SK-N-SH (cell line): ENCODE measurements around the gene JPH2. TPM values are rescaled to one million over a fixed set of nuclear protein-coding genes. Genes with fewer than 3 reads are reported as not detected.

Experiments
- CTCF ChIA-PET: fragments of 300-600, 350-600 bp; formaldehyde crosslinking; extraction: SDS; loops from one replicate; lab custom pipeline; 2021; lab: Yijun Ruan, JAX
- POLR2A ChIA-PET: fragments of 350-600 bp; sonication (Branson Sonifier 250); formaldehyde crosslinking; extraction: SDS; loops from one replicate; lab custom pipeline; 2020; ENCODE audit warnings: antibody characterized with exemption, inconsistent platforms; lab: Yijun Ruan, JAX
- DNase-seq: peaks from one replicate; pipeline ENCODE4 v3.0.0; 2012
- H2AFZ ChIP-seq: fragments of 200-600 bp; sonication (generic); 2 replicates; pipeline ENCODE4 v1.8.1; 2016; ENCODE audit warnings: antibody characterized with exemption, mild to moderate bottlenecking, low read depth
- H3F3A ChIP-seq: fragments of 200-600 bp; sonication (generic); replicated peaks from 2 replicates; pipeline ENCODE3; 2016; ENCODE audit warnings: antibody characterized with exemption, mild to moderate bottlenecking; ENCODE audit not compliant: insufficient read depth
- H3K27ac ChIP-seq, 2 experiments: fragments of 200-500 bp in 1 of 2; fragments of 200-600 bp in 1 of 2; sonication (Bioruptor generic) in 1 of 2; sonication (generic), shearing (Covaris generic) in 1 of 2; 2 replicates each; pipeline versions ENCODE4 v1.5.1 to v1.6.1; 2014 to 2016; ENCODE audit warnings: low read depth in 2 of 2, inconsistent platforms in 1 of 2, low read length in 1 of 2, mild to moderate bottlenecking in 1 of 2, mixed read lengths in 1 of 2
- H3K27me3 ChIP-seq: fragments of 200-600 bp; sonication (generic), shearing (Covaris generic); 2 replicates; pipeline ENCODE4 v1.6.1; 2016; ENCODE audit warnings: mixed run types; ENCODE audit not compliant: insufficient read depth
- H3K36me3 ChIP-seq, 2 experiments: fragments of 200-500 bp in 1 of 2; fragments of 200-600 bp in 1 of 2; sonication (Bioruptor generic) in 1 of 2; sonication (generic) in 1 of 2; replicated peaks in 1 of 2; 2 replicates each; pipeline versions ENCODE3 to v1.5.1; 2014 to 2016; ENCODE audit warnings: low read length in 1 of 2, mild to moderate bottlenecking in 1 of 2; ENCODE audit not compliant: insufficient read depth in 2 of 2, control insufficient read depth in 1 of 2
- H3K4me1 ChIP-seq, 2 experiments: fragments of 200-500 bp in 1 of 2; fragments of 200-600 bp in 1 of 2; sonication (Bioruptor generic) in 1 of 2; sonication (generic), shearing (Covaris generic) in 1 of 2; 2 replicates each; pipeline versions ENCODE4 v1.5.1 to v1.6.1; 2014 to 2016; ENCODE audit warnings: low read depth in 1 of 2, low read length in 1 of 2, mixed run types in 1 of 2; ENCODE audit not compliant: insufficient read depth in 2 of 2, control insufficient read depth in 1 of 2
- H3K4me2 ChIP-seq: fragments of 200-600 bp; sonication (generic), shearing (Covaris generic); 2 replicates; pipeline ENCODE4 v1.6.1; 2017; ENCODE audit warnings: mixed run types
- H3K4me3 ChIP-seq, 2 experiments: fragments of 200-500 bp in 1 of 2; fragments of 200-600 bp in 1 of 2; sonication (Bioruptor generic) in 1 of 2; sonication (generic), shearing (Covaris generic) in 1 of 2; 2 replicates each; pipeline versions ENCODE4 v1.5.1 to v1.8.1; 2014 to 2016; ENCODE audit warnings: low read depth in 2 of 2, inconsistent platforms in 1 of 2, low read length in 1 of 2, mild to moderate bottlenecking in 1 of 2, mixed read lengths in 1 of 2, moderate library complexity in 1 of 2
- H3K79me2 ChIP-seq: fragments of 200-600 bp; sonication (generic); 2 replicates; pipeline ENCODE4 v1.8.1; 2017; ENCODE audit warnings: mild to moderate bottlenecking; ENCODE audit not compliant: insufficient read depth
- H3K9ac ChIP-seq: fragments of 200-600 bp; sonication (generic); 2 replicates; pipeline ENCODE4 v1.6.1; 2017; ENCODE audit warnings: mixed run types
- H3K9me2 ChIP-seq: fragments of 200-600 bp; sonication (generic); 2 replicates; pipeline ENCODE4 v1.6.1; 2017; ENCODE audit warnings: mixed run types
- H3K9me3 ChIP-seq: fragments of 200-600 bp; sonication (generic); 2 replicates; pipeline ENCODE4 v1.6.1; 2017; ENCODE audit warnings: mixed run types, mild to moderate bottlenecking, moderate library complexity
- H4K20me1 ChIP-seq: fragments of 200-600 bp; sonication (generic); 2 replicates; pipeline ENCODE4 v1.6.1; 2017; ENCODE audit warnings: mild to moderate bottlenecking, mixed run types; ENCODE audit not compliant: insufficient read depth
- CTCF ChIP-seq: fragments of 200-600 bp; sonication (generic); IDR thresholded peaks from 2 replicates; pipeline ENCODE4 v1.6.1; 2017; ENCODE audit warnings: antibody characterized with exemption, mild to moderate bottlenecking, moderate library complexity
- ELF1 ChIP-seq: IDR thresholded peaks from 2 replicates; pipeline ENCODE4 v1.4.0; 2012
- EP300 ChIP-seq, 2 experiments: IDR thresholded peaks; 2 replicates each; pipeline versions ENCODE4 v1.4.0 to v1.6.1; 2012; ENCODE audit warnings: borderline replicate concordance in 1 of 2, low read depth in 1 of 2, low read length in 1 of 2
- FOSL2 ChIP-seq: IDR thresholded peaks from 2 replicates; pipeline ENCODE4 v1.4.0; 2012; ENCODE audit warnings: low read depth, mild to moderate bottlenecking, moderate library complexity, borderline replicate concordance
- FOXM1 ChIP-seq: IDR thresholded peaks from 2 replicates; pipeline ENCODE4 v1.4.0; 2012; ENCODE audit warnings: low read depth, mild to moderate bottlenecking
- GABPA ChIP-seq: IDR thresholded peaks from 2 replicates; pipeline ENCODE4 v1.4.0; 2012; ENCODE audit warnings: low read depth, mild to moderate bottlenecking
- MAX ChIP-seq: IDR thresholded peaks from 2 replicates; pipeline ENCODE4 v1.4.0; 2012; ENCODE audit warnings: low read depth
- NRF1 ChIP-seq: IDR thresholded peaks from 2 replicates; pipeline ENCODE4 v1.6.1; 2012; ENCODE audit warnings: low read depth, mild to moderate bottlenecking, low read length
- PBX3 ChIP-seq: IDR thresholded peaks from 2 replicates; pipeline ENCODE4; 2012
- POLR2AphosphoS5 ChIP-seq: IDR thresholded peaks from 2 replicates; pipeline ENCODE4 v1.6.1; 2012; ENCODE audit warnings: low read depth, low read length
- RAD21 ChIP-seq: IDR thresholded peaks from 2 replicates; pipeline ENCODE4 v1.6.1; 2012; ENCODE audit warnings: mild to moderate bottlenecking, low read length
- REST ChIP-seq: IDR thresholded peaks from 2 replicates; pipeline ENCODE4 v1.6.1; 2012; ENCODE audit warnings: mild to moderate bottlenecking, low read depth, low read length, moderate library complexity
- RXRA ChIP-seq: IDR thresholded peaks from 2 replicates; pipeline ENCODE4 v1.4.0; 2012; ENCODE audit warnings: low read depth, mild to moderate bottlenecking, borderline replicate concordance
- SIN3A ChIP-seq: IDR thresholded peaks from 2 replicates; pipeline ENCODE4 v1.6.1; 2012; ENCODE audit warnings: low read depth, mild to moderate bottlenecking, low read length, moderate library complexity, borderline replicate concordance
- TCF12 ChIP-seq: IDR thresholded peaks from 2 replicates; pipeline ENCODE4 v1.4.0; 2012
- TEAD4 ChIP-seq: IDR thresholded peaks from 2 replicates; pipeline ENCODE4 v1.4.0; 2012; ENCODE audit warnings: mild to moderate bottlenecking, borderline replicate concordance; ENCODE audit not compliant: insufficient read depth
- USF2 ChIP-seq: fragments of 150-350 bp; IDR thresholded peaks from 2 replicates; pipeline ENCODE4 v1.6.1; 2017; ENCODE audit warnings: antibody characterized with exemption, low read length, low read depth, borderline replicate concordance
- WGBS: methylation state at CpG from one replicate; pipeline ENCODE4 v1.1.6; 2017; ENCODE audit warnings: low lambda C conversion rate; 5-methylcytosine and 5-hydroxymethylcytosine counted together
- polyA plus RNA-seq, 3 experiments: library from polyadenylated mRNA; depleted of rRNA; stranded (reverse); fragments of >200 nt; gene quantifications; 2 replicates each; pipeline ENCODE4 v1.2.3, GENCODE V29; 2012

The JPH2 gene
- polyA plus RNA-seq, 1 of the 3 experiments (the other 2 are of a cell fraction), result 0.67 TPM

GRCh38 chr20:44211177-44212039 is 24.4 kb upstream of the JPH2 start (continued):
- no peak for TF ChIP-seq CTCF
- TF ChIP-seq TCF12, result no peak

- ChIA-PET CTCF (interaction anchor here (0.7 to 11.2 kb wide), 9 partner anchors 13 to 261 kb away, joined by 3 to 264 read pairs (median 3); partner anchors contain the start of gene FITM2), POLR2A (no interaction called here)
- Histone ChIP-seq H3K27me3 (no peaks in the 10 kb centered on the region), H3K9me2 (no peaks in the 10 kb centered on the region), H3K4me1 (peaks cover 5 to 19% of the 10 kb centered on the region in 2 experiments; a peak in 3 of 4 replicates), H3K4me3 (peak within 1 kb of the TSS; percentile 92 to 97), H3K27ac (peak within 1 kb of the TSS; percentile 84 to 92), H3K79me2 (peaks cover 55% of the 10 kb centered on the region), H3F3A (peaks cover 5% of the 10 kb centered on the region), H4K20me1 (peaks cover 34% of the 10 kb centered on the region), H3K9me3 (no peaks in the 10 kb centered on the region), H3K4me2 (peak within 1 kb of the TSS; percentile 94), H3K9ac (peak within 1 kb of the TSS; percentile 97), H2AFZ (peak within 1 kb of the TSS; percentile 93), H3K36me3 (peaks cover 7 to 14% of the 10 kb centered on the region in 2 experiments)
- WGBS, result 2% methylated on average over 20 of the region's 79 CpGs
- peak; percentile 100 for DNase-seq
- TF ChIP-seq FOXM1 (0 out of 2 replicates have a peak, but pooled peaks have one; percentile 63), PBX3 (no peak), MAX (peak; percentile 99), RAD21 (no peak), TEAD4 (no peak), USF2 (peak; percentile 71; the same call in 1 of the 2 replicates), ELF1 (no peak), FOSL2 (no peak), POLR2AphosphoS5 (peak; percentile 70), GABPA (peak; percentile 77), TCF12 (peak; percentile 27; the same call in 1 of the 2 replicates), REST (peak; percentile 45), RXRA (no peak), EP300 (IDR thresholded peaks at IDR 0.05; ENCODE audit: borderline replicate concordance in 1 of 2, low read depth in 1 of 2, low read length in 1 of 2) (peak in 1 of 2 experiments; percentile 23; a peak in 1 of 4 replicates), NRF1 (peak; percentile 90), SIN3A (peak; percentile 87), CTCF (no peak)
Measured at GRCh38 chr20:44210406-44211176, 23.6 kb upstream of the JPH2 start, which contains the start of gene OSER1. Gene OSER1 (minus strand): TSS chr20:44210771. CDS start chr20:44206957, 3,814 bp downstream.
